ENCODE measurements around the gene GALNTL6. TPM values are rescaled to one million over a fixed set of nuclear protein-coding genes. Genes with fewer than 3 reads are reported as not detected.

Gene GALNTL6
- total and polyA plus RNA-seq, 2 of the 4 experiments (the other 2 are of a cell fraction): under 0.01 TPM; not detected in 1

DNA sequence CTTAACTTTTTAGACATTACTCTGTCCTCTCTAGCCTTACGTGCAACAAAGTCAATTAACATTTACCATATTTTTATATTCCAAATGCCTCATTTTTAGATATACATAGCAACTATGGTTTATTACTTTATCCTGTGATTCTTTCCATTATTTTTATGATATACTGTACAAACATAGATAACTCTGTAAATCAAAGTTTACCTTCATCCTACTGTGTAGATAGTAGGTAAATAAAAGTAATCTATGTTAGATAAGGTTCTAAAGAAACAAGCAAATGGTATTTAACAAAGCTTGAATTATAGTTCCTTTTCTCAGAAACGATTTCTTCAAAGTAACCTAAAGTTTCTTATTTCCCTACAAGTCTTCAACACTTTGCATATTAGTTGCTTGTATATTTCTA, 350.0 kb downstream of the GALNTL6 start:
- CTCF ChIA-PET: no interaction called here
- DNase-seq: no peak
- Histone ChIP-seq H2AK5ac (ENCODE audit: low read depth, low read length) (no peak overlapping the region), H3K9me1 (ENCODE audit: insufficient read depth, low read length) (no peaks in the 10 kb centered on the region), H3K23ac (ENCODE audit: low read depth, low read length) (no peak overlapping the region), H3K18ac (ENCODE audit: low read depth, low read length) (no peak overlapping the region), H3K27me3 (ENCODE audit: control insufficient read depth, insufficient read depth, low read length) (no peaks in the 10 kb centered on the region), H2BK20ac (ENCODE audit: low read depth, low read length) (no peak overlapping the region), H2AFZ (replicated peaks; ENCODE audit: low read length, poor library complexity) (no peak overlapping the region), H3K9me3 (ENCODE audit: control insufficient read depth, insufficient read depth, low read length) (no peaks in the 10 kb centered on the region), H3K36me3 (ENCODE audit: control insufficient read depth, insufficient read depth, low read length) (no peaks in the 10 kb centered on the region), H3K79me1 (ENCODE audit: low read depth in 1 of 2, low read length in 2 of 2) (no peaks in the 10 kb centered on the region), H4K91ac (ENCODE audit: insufficient read depth, low read depth, low read length) (no peak overlapping the region), H3K4me1 (ENCODE audit: control insufficient read depth, insufficient read depth, low read length) (no peaks in the 10 kb centered on the region), H3K56ac (ENCODE audit: extremely low read depth, insufficient read depth, low read length) (no peak overlapping the region), H2AK9ac (replicated peaks; ENCODE audit: low read depth, low read length, poor library complexity) (no peak overlapping the region), H4K8ac (ENCODE audit: low read depth in 2 of 2, low read length in 2 of 2) (no peak overlapping the region), H3K4me3 (ENCODE audit: insufficient read depth, low read depth, low read length) (no peak overlapping the region), H4K20me1 (ENCODE audit: insufficient read depth, low read length) (no peaks in the 10 kb centered on the region), H3K4me2 (ENCODE audit: low read depth, low read length) (no peak overlapping the region), H3K9ac (ENCODE audit: low read depth, low read length) (no peak overlapping the region), H3K27ac (ENCODE audit: insufficient read depth, low read length) (no peak overlapping the region), H3K14ac (replicated peaks; ENCODE audit: low read depth, low read length) (no peak overlapping the region), H4K5ac (ENCODE audit: low read depth, low read length) (no peak overlapping the region), H2BK15ac (ENCODE audit: low read depth, low read length) (no peak overlapping the region), H2BK120ac (ENCODE audit: low read depth, low read length) (no peak overlapping the region), H2BK5ac (ENCODE audit: low read depth, low read length, poor library complexity, severe bottlenecking) (no peak overlapping the region), H3K4ac (ENCODE audit: low read depth, low read length) (no peak overlapping the region)
- no TSS peak for BruUV-seq (replicated peaks)
- TF ChIP-seq RAD21 (IDR thresholded peaks at IDR 0.05; ENCODE audit: low read length): no peak
- TF ChIP-seq, protein P1, sequence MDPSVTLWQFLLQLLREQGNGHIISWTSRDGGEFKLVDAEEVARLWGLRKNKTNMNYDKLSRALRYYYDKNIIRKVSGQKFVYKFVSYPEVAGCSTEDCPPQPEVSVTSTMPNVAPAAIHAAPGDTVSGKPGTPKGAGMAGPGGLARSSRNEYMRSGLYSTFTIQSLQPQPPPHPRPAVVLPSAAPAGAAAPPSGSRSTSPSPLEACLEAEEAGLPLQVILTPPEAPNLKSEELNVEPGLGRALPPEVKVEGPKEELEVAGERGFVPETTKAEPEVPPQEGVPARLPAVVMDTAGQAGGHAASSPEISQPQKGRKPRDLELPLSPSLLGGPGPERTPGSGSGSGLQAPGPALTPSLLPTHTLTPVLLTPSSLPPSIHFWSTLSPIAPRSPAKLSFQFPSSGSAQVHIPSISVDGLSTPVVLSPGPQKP (IDR thresholded peaks at IDR 0.05; ENCODE audit: borderline replicate concordance, low read depth, low read length): no peak
- TF ChIP-seq CHD1 (IDR thresholded peaks at IDR 0.05; ENCODE audit: low read depth, low read length): no peak
- TF ChIP-seq, protein P2, sequence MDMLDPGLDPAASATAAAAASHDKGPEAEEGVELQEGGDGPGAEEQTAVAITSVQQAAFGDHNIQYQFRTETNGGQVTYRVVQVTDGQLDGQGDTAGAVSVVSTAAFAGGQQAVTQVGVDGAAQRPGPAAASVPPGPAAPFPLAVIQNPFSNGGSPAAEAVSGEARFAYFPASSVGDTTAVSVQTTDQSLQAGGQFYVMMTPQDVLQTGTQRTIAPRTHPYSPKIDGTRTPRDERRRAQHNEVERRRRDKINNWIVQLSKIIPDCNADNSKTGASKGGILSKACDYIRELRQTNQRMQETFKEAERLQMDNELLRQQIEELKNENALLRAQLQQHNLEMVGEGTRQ (IDR thresholded peaks at IDR 0.05; ENCODE audit: low read depth, low read length): no peak
- TF ChIP-seq RCOR1 (IDR thresholded peaks at IDR 0.05; ENCODE audit: insufficient replicate concordance, low read length): no peak
- TF ChIP-seq CEBPB (IDR thresholded peaks at IDR 0.05; ENCODE audit: low read depth, low read length): no peak
- TF ChIP-seq BHLHE40 (IDR thresholded peaks at IDR 0.05; ENCODE audit: low read depth, low read length): no peak
- TF ChIP-seq NFE2L2 (IDR thresholded peaks at IDR 0.05; ENCODE audit: low read depth, low read length): no peak
- no peak for TF ChIP-seq MAZ (IDR thresholded peaks at IDR 0.05; ENCODE audit: borderline replicate concordance, low read depth, low read length)
- TF ChIP-seq, protein P3, sequence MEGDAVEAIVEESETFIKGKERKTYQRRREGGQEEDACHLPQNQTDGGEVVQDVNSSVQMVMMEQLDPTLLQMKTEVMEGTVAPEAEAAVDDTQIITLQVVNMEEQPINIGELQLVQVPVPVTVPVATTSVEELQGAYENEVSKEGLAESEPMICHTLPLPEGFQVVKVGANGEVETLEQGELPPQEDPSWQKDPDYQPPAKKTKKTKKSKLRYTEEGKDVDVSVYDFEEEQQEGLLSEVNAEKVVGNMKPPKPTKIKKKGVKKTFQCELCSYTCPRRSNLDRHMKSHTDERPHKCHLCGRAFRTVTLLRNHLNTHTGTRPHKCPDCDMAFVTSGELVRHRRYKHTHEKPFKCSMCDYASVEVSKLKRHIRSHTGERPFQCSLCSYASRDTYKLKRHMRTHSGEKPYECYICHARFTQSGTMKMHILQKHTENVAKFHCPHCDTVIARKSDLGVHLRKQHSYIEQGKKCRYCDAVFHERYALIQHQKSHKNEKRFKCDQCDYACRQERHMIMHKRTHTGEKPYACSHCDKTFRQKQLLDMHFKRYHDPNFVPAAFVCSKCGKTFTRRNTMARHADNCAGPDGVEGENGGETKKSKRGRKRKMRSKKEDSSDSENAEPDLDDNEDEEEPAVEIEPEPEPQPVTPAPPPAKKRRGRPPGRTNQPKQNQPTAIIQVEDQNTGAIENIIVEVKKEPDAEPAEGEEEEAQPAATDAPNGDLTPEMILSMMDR (conservative IDR thresholded peaks at IDR 0.05; ENCODE audit: low read depth, low read length): no peak
- no peak for TF ChIP-seq POLR2A (IDR thresholded peaks at IDR 0.05; ENCODE audit: low read depth, low read length)
- TF ChIP-seq SMC3 (IDR thresholded peaks at IDR 0.05; ENCODE audit: low read depth, low read length): no peak
- no peak for TF ChIP-seq RFX5 (IDR thresholded peaks at IDR 0.05; ENCODE audit: low read depth, low read length)
- no peak for TF ChIP-seq FOS (IDR thresholded peaks at IDR 0.05; ENCODE audit: low read depth, low read length)
- no peak for TF ChIP-seq MXI1 (IDR thresholded peaks at IDR 0.05; ENCODE audit: borderline replicate concordance, low read depth, low read length)
- TF ChIP-seq MAFK (IDR thresholded peaks at IDR 0.05; ENCODE audit: low read depth, low read length): no peak
- in situ Hi-C loops (cut with MboI; ENCODE audit: low sequenced_read_pairs) (no loop called here), intact Hi-C loops (cut with micrococcal nuclease) (no loop called here), dilution Hi-C loops (cut with HindIII; ENCODE audit: low sequenced_read_pairs, unreplicated experiment) (no loop called here)
- POLR2A ChIA-PET (ENCODE audit: unreplicated experiment): no interaction called here
- ATAC-seq (ENCODE audit: low read depth): no peak
- no CpG with 5 or more reads among the region's 2 CpGs for WGBS, 2 experiments (ENCODE audit: extremely low coverage in 2 of 2, insufficient read length in 1 of 2)
